Duodenal mucosa (tissue), 2 donors: ENCODE results near the gene UGT1A3.

Experiments
- H3K27ac ChIP-seq: one replicate; pipeline ENCODE4 v1.7.0; 2013; ENCODE audit warnings: low read depth, low read length
- H3K27me3 ChIP-seq, 2 donors: one replicate each; pipeline ENCODE4 v1.7.0; 2013; ENCODE audit warnings: low read length in 2 of 2, control low read depth in 1 of 2; ENCODE audit not compliant: insufficient read depth in 2 of 2, control insufficient read depth in 1 of 2
- H3K36me3 ChIP-seq, 2 donors: one replicate each; pipeline ENCODE4 v1.7.0; 2013; ENCODE audit warnings: low read length in 2 of 2, control low read depth in 1 of 2; ENCODE audit not compliant: insufficient read depth in 2 of 2, control insufficient read depth in 1 of 2
- H3K4me1 ChIP-seq, 2 donors: one replicate each; pipeline ENCODE4 v1.7.0; 2013; ENCODE audit warnings: low read length in 2 of 2, control low read depth in 1 of 2; ENCODE audit not compliant: insufficient read depth in 2 of 2, control insufficient read depth in 1 of 2
- H3K4me3 ChIP-seq, 2 donors: one replicate each; pipeline ENCODE4 v1.7.0; 2013; ENCODE audit warnings: low read length in 2 of 2, low read depth in 1 of 2
- H3K9ac ChIP-seq, 2 donors: one replicate each; pipeline ENCODE4 v1.7.0; 2013; ENCODE audit warnings: low read length in 2 of 2, low read depth in 1 of 2
- H3K9me3 ChIP-seq, 2 donors: one replicate each; pipeline ENCODE4 v1.7.0; 2013; ENCODE audit warnings: low read length in 2 of 2, control low read depth in 1 of 2; ENCODE audit not compliant: control insufficient read depth in 1 of 2

The UGT1A3 gene

GRCh38 chr2:233772153-233772552 is 43.3 kb downstream of the UGT1A3 start:
- Histone ChIP-seq H3K27ac (no peak overlapping the region), H3K4me3 (no peak overlapping the region)

DNA sequence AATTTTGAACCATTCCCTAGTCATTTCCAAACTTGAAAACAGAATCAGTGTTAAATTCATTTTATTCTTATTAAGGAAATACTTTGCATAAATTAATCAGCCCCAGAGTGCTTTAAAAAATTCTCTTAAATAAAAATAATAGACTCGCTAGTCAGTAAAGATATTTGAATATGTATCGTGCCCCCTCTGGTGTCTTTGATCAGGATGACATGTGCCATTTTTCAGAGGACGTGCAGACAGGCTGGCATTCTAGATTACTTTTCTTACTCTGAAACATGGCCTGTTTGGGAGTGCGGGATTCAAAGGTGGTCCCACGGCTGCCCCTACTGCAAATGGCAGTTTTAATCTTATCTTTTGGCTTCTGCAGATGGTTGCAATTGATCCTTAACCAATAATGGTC is 43.7 kb downstream of the UGT1A3 start:
- H3K4me1 ChIP-seq: no peaks in the 10 kb centered on the region

More at GRCh38 chr2:233772153-233772552, 43.3 kb downstream of the UGT1A3 start:
- Histone ChIP-seq H3K36me3 (peaks cover 15 to 20% of the 10 kb centered on the region in 2 donors), H3K9ac (no peak overlapping the region), H3K9me3 (peaks cover 4 to 7% of the 10 kb centered on the region in 2 donors), H3K4me1 (no peaks in the 10 kb centered on the region), H3K27me3 (no peaks in the 10 kb centered on the region)

GRCh38 chr2:233773854-233774253 is 45.0 kb downstream of the UGT1A3 start:
- no peaks in the 10 kb centered on the region for H3K27me3 ChIP-seq
- peaks cover 6 to 7% of the 10 kb centered on the region in 2 donors for H3K9me3 ChIP-seq
- no peak overlapping the region for H3K9ac ChIP-seq
- no peak overlapping the region for H3K4me3 ChIP-seq
- no peaks in the 10 kb centered on the region for H3K4me1 ChIP-seq
- no peak overlapping the region for H3K27ac ChIP-seq
- H3K36me3 ChIP-seq: peaks cover 8 to 12% of the 10 kb centered on the region in 2 donors

More for the DNA sequence above, 43.7 kb downstream of the UGT1A3 start:
- Histone ChIP-seq H3K27me3 (no peaks in the 10 kb centered on the region), H3K9ac (no peak overlapping the region), H3K27ac (no peak overlapping the region), H3K36me3 (peaks cover 15 to 19% of the 10 kb centered on the region in 2 donors), H3K4me3 (no peak overlapping the region), H3K9me3 (peaks cover 6 to 7% of the 10 kb centered on the region in 2 donors)

- H3K36me3 ChIP-seq: peaks cover 4 to 5% of the 10 kb centered on the region in 2 donors
- no peaks in the 10 kb centered on the region for H3K4me1 ChIP-seq
- H3K27ac ChIP-seq: no peak overlapping the region
- H3K9ac ChIP-seq: no peak overlapping the region
- no peaks in the 10 kb centered on the region for H3K27me3 ChIP-seq
- H3K9me3 ChIP-seq: peaks cover 6 to 7% of the 10 kb centered on the region in 2 donors
- H3K4me3 ChIP-seq: no peak overlapping the region
Observed at GRCh38 chr2:233775414-233775813, 46.6 kb downstream of the UGT1A3 start.

DNA sequence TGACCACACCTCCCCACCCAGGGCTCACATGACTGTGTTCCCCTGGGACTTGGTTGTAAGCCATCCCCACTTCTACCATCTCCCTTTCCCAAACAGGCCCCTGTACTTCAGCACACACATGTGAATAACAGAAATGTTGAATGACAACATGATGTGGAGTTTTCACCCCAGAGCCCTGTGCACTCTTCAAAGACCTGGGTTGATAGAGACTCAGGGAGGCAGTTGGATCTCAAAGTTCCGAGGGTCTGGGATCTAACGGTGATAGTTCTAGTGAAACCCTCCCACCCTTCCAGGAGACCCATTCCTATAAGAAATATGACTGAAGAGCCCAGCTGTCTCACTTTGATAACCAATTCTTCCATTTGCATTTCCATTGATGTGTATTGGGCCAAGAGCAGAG is 49.2 kb downstream of the UGT1A3 start, which contains the start of gene MROH2A:
Gene MROH2A, plus strand, starts transcription at position 301 of the 400 bp plus-strand sequence. CDS start 1,029 bp downstream, outside the sequence.
- no peaks in the 10 kb centered on the region for H3K4me1 ChIP-seq
- no peak within 1 kb of the TSS for H3K27ac ChIP-seq
- no peaks in the 10 kb centered on the region for H3K27me3 ChIP-seq
- no peak within 1 kb of the TSS for H3K9ac ChIP-seq
- no peaks in the 10 kb centered on the region for H3K36me3 ChIP-seq
- peaks cover 6 to 7% of the 10 kb centered on the region in 2 donors for H3K9me3 ChIP-seq
- no peak within 1 kb of the TSS for H3K4me3 ChIP-seq

DNA sequence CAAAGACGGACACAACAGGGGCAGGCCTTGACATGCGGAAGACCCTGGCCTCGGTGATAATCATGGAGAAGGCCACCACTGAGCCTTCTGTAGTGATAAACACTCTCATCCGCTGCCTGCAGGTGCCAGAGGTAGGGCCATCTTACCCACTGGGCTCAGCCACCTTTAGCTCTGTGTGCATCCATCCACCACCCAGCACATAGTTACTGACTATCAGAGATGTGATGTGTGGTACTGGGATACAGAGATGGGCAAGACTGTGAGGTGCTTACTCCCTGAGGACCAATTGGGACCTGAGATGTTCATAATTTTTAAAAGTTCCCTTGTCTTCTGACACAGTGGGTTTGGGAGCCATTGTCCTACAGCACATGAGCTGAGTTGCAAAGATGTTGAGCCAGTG is 50.9 kb downstream of the UGT1A3 start:
- H3K9ac ChIP-seq: no peak overlapping the region
- H3K27me3 ChIP-seq: no peaks in the 10 kb centered on the region

GRCh38 chr2:233780771-233781170 is 51.9 kb downstream of the UGT1A3 start:
- Histone ChIP-seq H3K27ac (no peak overlapping the region), H3K4me1 (no peaks in the 10 kb centered on the region), H3K9ac (no peak overlapping the region), H3K9me3 (peaks cover 6% of the 10 kb centered on the region in 2 donors), H3K36me3 (no peaks in the 10 kb centered on the region), H3K27me3 (no peaks in the 10 kb centered on the region), H3K4me3 (no peak overlapping the region)

More for the DNA sequence above, 50.9 kb downstream of the UGT1A3 start:
- no peak overlapping the region for H3K27ac ChIP-seq
- H3K36me3 ChIP-seq: no peaks in the 10 kb centered on the region
- no peak overlapping the region for H3K4me3 ChIP-seq
- H3K9me3 ChIP-seq: peaks cover 6 to 7% of the 10 kb centered on the region in 2 donors
- no peaks in the 10 kb centered on the region for H3K4me1 ChIP-seq

- Histone ChIP-seq H3K4me1 (peaks cover 0 to 7% of the 10 kb centered on the region in 2 donors), H3K27me3 (no peaks in the 10 kb centered on the region), H3K36me3 (no peaks in the 10 kb centered on the region), H3K9ac (no peak overlapping the region), H3K4me3 (no peak overlapping the region), H3K27ac (no peak overlapping the region), H3K9me3 (no peaks in the 10 kb centered on the region)
Observed at GRCh38 chr2:233789554-233789953, 60.7 kb downstream of the UGT1A3 start.

- no peak overlapping the region for H3K9ac ChIP-seq
- no peaks in the 10 kb centered on the region for H3K27me3 ChIP-seq
- peaks cover 0 to 7% of the 10 kb centered on the region in 2 donors for H3K4me1 ChIP-seq
- H3K27ac ChIP-seq: no peak overlapping the region
- no peaks in the 10 kb centered on the region for H3K36me3 ChIP-seq
- no peak overlapping the region for H3K4me3 ChIP-seq
- H3K9me3 ChIP-seq: no peaks in the 10 kb centered on the region
Observed at GRCh38 chr2:233791151-233791882, 62.5 kb downstream of the UGT1A3 start.

GRCh38 chr2:233791883-233792329 is 63.1 kb downstream of the UGT1A3 start:
- H3K9me3 ChIP-seq: no peaks in the 10 kb centered on the region
- no peaks in the 10 kb centered on the region for H3K27me3 ChIP-seq
- no peak overlapping the region for H3K4me3 ChIP-seq
- H3K4me1 ChIP-seq: peaks cover 0 to 7% of the 10 kb centered on the region in 2 donors
- no peak overlapping the region for H3K9ac ChIP-seq
- H3K27ac ChIP-seq: no peak overlapping the region
- no peaks in the 10 kb centered on the region for H3K36me3 ChIP-seq
